Fibroblast of pulmonary artery (primary cell): ENCODE results near the gene TOPAZ1.

Experiments
- DNase-seq: peaks from one replicate; pipeline ENCODE4 v3.0.0-alpha.2; 2010; ENCODE audit warnings: low read depth
- H3K4me3 ChIP-seq: replicated peaks from 2 replicates; pipeline ENCODE4 v1.5.1; 2011; ENCODE audit warnings: low read depth, mild to moderate bottlenecking, control low read depth, low read length, moderate library complexity
- CTCF ChIP-seq: IDR thresholded peaks from 2 replicates; pipeline ENCODE4 v1.5.1; 2011; ENCODE audit warnings: mild to moderate bottlenecking, control low read depth, low read length, inconsistent platforms; ENCODE audit errors: missing control alignments

TOPAZ1 gene

GRCh38 chr3:44210967-44211366, 30.7 kb upstream of the TOPAZ1 start:
- DNase-seq: no peak
- H3K4me3 ChIP-seq: no peak overlapping the region
- no peak for TF ChIP-seq CTCF

- TF ChIP-seq CTCF: no peak
- no peak overlapping the region for H3K4me3 ChIP-seq
- no peak for DNase-seq
These were observed 19.3 kb upstream of the TOPAZ1 start for GRCh38 chr3:44222337-44222736.

- no peak overlapping the region for H3K4me3 ChIP-seq
- no peak for DNase-seq
- TF ChIP-seq CTCF: no peak
These were observed 18.4 kb upstream of the TOPAZ1 start for GRCh38 chr3:44223299-44223698.

GRCh38 chr3:44224131-44224530, 17.6 kb upstream of the TOPAZ1 start:
- DNase-seq: no peak
- H3K4me3 ChIP-seq: no peak overlapping the region
- TF ChIP-seq CTCF: no peak

GRCh38 chr3:44226573-44226972, 15.1 kb upstream of the TOPAZ1 start:
- H3K4me3 ChIP-seq: no peak overlapping the region
- no peak for TF ChIP-seq CTCF
- DNase-seq: no peak

GRCh38 chr3:44227632-44228031, 14.1 kb upstream of the TOPAZ1 start:
- H3K4me3 ChIP-seq: no peak overlapping the region
- no peak for DNase-seq
- no peak for TF ChIP-seq CTCF

- DNase-seq: no peak
- H3K4me3 ChIP-seq: no peak overlapping the region
- no peak for TF ChIP-seq CTCF
These were observed 12.8 kb upstream of the TOPAZ1 start for GRCh38 chr3:44228900-44229299.
